WI38 (cell line): ENCODE results near the gene ACTR1B.

ENCODE experiments used
- H3K4me3 ChIP-seq: 2 replicates; pipeline ENCODE4 v1.5.1; 2011; ENCODE audit warnings: low read depth, mild to moderate bottlenecking, control low read depth, low read length
- CTCF ChIP-seq: IDR thresholded peaks from 2 replicates; pipeline ENCODE4 v1.5.1; 2012; ENCODE audit warnings: low read depth, mild to moderate bottlenecking, control low read depth, low read length

The ACTR1B gene

GRCh38 chr2:97662895-97663625, 784 bp downstream of the ACTR1B start:
- no peak for TF ChIP-seq CTCF
- H3K4me3 ChIP-seq: peak overlapping the region; percentile 81

GRCh38 chr2:97662386-97662894, 1.4 kb downstream of the ACTR1B start:
- TF ChIP-seq CTCF: no peak

GRCh38 chr2:97661927-97662326, 1.9 kb downstream of the ACTR1B start:
- H3K4me3 ChIP-seq: peak overlapping the region; percentile 81
- TF ChIP-seq CTCF: no peak

More at GRCh38 chr2:97662386-97662894, 1.4 kb downstream of the ACTR1B start:
- H3K4me3 ChIP-seq: peak overlapping the region; percentile 81

GRCh38 chr2:97660775-97661389, 3.0 kb downstream of the ACTR1B start:
- no peak overlapping the region for H3K4me3 ChIP-seq
- no peak for TF ChIP-seq CTCF

- no peak for TF ChIP-seq CTCF
- no peak overlapping the region for H3K4me3 ChIP-seq
Measured at GRCh38 chr2:97660044-97660774, 3.6 kb downstream of the ACTR1B start.

GRCh38 chr2:97659256-97660043, 4.4 kb downstream of the ACTR1B start:
- no peak overlapping the region for H3K4me3 ChIP-seq
- TF ChIP-seq CTCF: no peak
